ENCODE results near the gene FTO. TPM values are rescaled to one million over a fixed set of nuclear protein-coding genes. Genes with fewer than 3 reads are reported as not detected.

The FTO gene
- total and polyA plus RNA-seq, 2 experiments from 2014 or later, result 46.8 to 77.7 TPM

DNA sequence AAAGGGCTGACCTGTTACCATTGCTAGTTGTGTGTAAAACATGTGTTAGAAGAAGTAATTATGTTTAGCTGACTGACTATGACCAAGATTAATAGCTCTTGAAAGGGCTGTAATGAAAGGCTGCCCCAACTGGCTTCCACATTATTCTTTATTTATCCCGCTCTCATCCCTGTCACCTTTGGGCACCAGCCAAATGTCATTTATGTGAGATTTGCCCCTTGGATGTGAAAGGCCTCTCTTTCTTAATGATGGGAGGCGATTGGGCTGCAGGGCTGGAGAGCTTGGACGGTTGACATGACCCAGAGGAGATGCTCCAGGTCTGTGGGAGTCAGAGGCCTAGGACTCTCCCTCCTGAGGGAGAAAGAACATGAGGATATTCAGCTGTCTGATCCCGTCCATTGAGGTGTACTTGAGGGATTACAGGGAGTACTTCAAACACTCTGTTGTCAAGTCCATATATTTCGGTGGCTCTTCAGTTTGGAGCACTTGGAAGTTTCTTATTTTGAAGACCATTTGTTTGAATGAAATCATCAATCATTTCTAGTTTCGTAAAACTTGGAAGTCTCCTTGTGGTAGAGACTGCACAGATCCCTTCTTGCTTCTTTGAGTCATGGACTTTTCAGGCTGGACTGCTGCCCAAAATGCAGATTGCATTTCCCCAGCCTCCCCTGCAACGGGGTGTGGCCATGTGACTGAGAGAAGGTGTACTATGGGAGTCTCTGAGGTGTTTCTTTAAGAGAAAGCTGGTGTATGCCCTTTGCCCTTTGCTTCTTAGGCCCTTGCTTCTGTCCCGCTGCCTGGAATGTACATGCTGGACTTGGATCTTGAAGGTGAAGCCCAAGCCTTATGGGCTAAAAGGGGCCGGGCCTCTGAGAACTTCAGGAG is 51.3 kb downstream of the FTO start:
- H2AFZ ChIP-seq, result no peak overlapping the region
- H3K9me3 ChIP-seq (ENCODE audit: low read depth), result no peaks in the 10 kb centered on the region
- 79% methylated on average over 9 of the region's 9 CpGs for WGBS (ENCODE audit: low lambda C conversion rate, missing lambda C conversion rate)
- no peaks in the 10 kb centered on the region for H3K9me2 ChIP-seq (replicated peaks; ENCODE audit: insufficient read depth)
- DNase-seq (ENCODE audit: low spot score), result peak; percentile 42
- no peak for TF ChIP-seq EZH2phosphoT487 (IDR thresholded peaks at IDR 0.05; ENCODE audit: low read depth, severe bottlenecking, unreplicated experiment)
- TF ChIP-seq CTCF (IDR thresholded peaks at IDR 0.05; ENCODE audit: poor library complexity), result no peak
- no peak for TF ChIP-seq EZH2 (IDR thresholded peaks at IDR 0.05; ENCODE audit: borderline replicate concordance)
- H3K4me3 ChIP-seq, result no peak overlapping the region
- no peaks in the 10 kb centered on the region for H4K20me1 ChIP-seq (ENCODE audit: insufficient read depth, poor library complexity, severe bottlenecking)
- peak overlapping the region; percentile 38 for H3K27ac ChIP-seq
- H3K27me3 ChIP-seq, result no peaks in the 10 kb centered on the region
- H3K36me3 ChIP-seq (replicated peaks; ENCODE audit: insufficient read depth, low read depth), result no peaks in the 10 kb centered on the region
- peaks cover 31% of the 10 kb centered on the region for H3K4me1 ChIP-seq (ENCODE audit: insufficient read depth)
- H3K4me2 ChIP-seq, result peak overlapping the region; percentile 50
- peaks cover 71% of the 10 kb centered on the region for H3K79me2 ChIP-seq

GRCh38 chr16:53756275-53756996 is 52.5 kb downstream of the FTO start:
- Histone ChIP-seq H3K9me3 (ENCODE audit: low read depth) (no peaks in the 10 kb centered on the region), H2AFZ (no peak overlapping the region), H3K36me3 (replicated peaks; ENCODE audit: insufficient read depth, low read depth) (no peaks in the 10 kb centered on the region), H4K20me1 (ENCODE audit: insufficient read depth, poor library complexity, severe bottlenecking) (no peaks in the 10 kb centered on the region), H3K4me1 (ENCODE audit: insufficient read depth) (peaks cover 32% of the 10 kb centered on the region), H3K27ac (peak overlapping the region; percentile 38), H3K9me2 (replicated peaks; ENCODE audit: insufficient read depth) (no peaks in the 10 kb centered on the region), H3K4me3 (no peak overlapping the region), H3K4me2 (peak overlapping the region; percentile 50), H3K27me3 (no peaks in the 10 kb centered on the region), H3K79me2 (peaks cover 70% of the 10 kb centered on the region)
- DNase-seq (ENCODE audit: low spot score), result no peak
- WGBS (ENCODE audit: low lambda C conversion rate, missing lambda C conversion rate), result 42% methylated on average over 4 of the region's 4 CpGs
- TF ChIP-seq EZH2phosphoT487 (IDR thresholded peaks at IDR 0.05; ENCODE audit: low read depth, severe bottlenecking, unreplicated experiment), result no peak
- no peak for TF ChIP-seq EZH2 (IDR thresholded peaks at IDR 0.05; ENCODE audit: borderline replicate concordance)
- no peak for TF ChIP-seq CTCF (IDR thresholded peaks at IDR 0.05; ENCODE audit: poor library complexity)

GRCh38 chr16:53757971-53758609 is 54.1 kb downstream of the FTO start:
- no peak for DNase-seq (ENCODE audit: low spot score)
- no peak overlapping the region for H3K4me3 ChIP-seq
- no peak for TF ChIP-seq EZH2phosphoT487 (IDR thresholded peaks at IDR 0.05; ENCODE audit: low read depth, severe bottlenecking, unreplicated experiment)
- TF ChIP-seq CTCF (IDR thresholded peaks at IDR 0.05; ENCODE audit: poor library complexity), result no peak
- TF ChIP-seq EZH2 (IDR thresholded peaks at IDR 0.05; ENCODE audit: borderline replicate concordance), result no peak
- H3K36me3 ChIP-seq (replicated peaks; ENCODE audit: insufficient read depth, low read depth), result no peaks in the 10 kb centered on the region
- H4K20me1 ChIP-seq (ENCODE audit: insufficient read depth, poor library complexity, severe bottlenecking), result no peaks in the 10 kb centered on the region
- H3K79me2 ChIP-seq, result peaks cover 59% of the 10 kb centered on the region
- no peaks in the 10 kb centered on the region for H3K9me2 ChIP-seq (replicated peaks; ENCODE audit: insufficient read depth)
- peaks cover 42% of the 10 kb centered on the region for H3K4me1 ChIP-seq (ENCODE audit: insufficient read depth)
- WGBS (ENCODE audit: low lambda C conversion rate, missing lambda C conversion rate), result 56% methylated on average over 4 of the region's 4 CpGs
- H3K27me3 ChIP-seq, result no peaks in the 10 kb centered on the region
- H3K27ac ChIP-seq, result no peak overlapping the region
- no peaks in the 10 kb centered on the region for H3K9me3 ChIP-seq (ENCODE audit: low read depth)
- no peak overlapping the region for H3K4me2 ChIP-seq
- no peak overlapping the region for H2AFZ ChIP-seq

Data from hepatocyte (in vitro differentiated cells).